ENCODE measurements around the gene CDC42EP2.
A peak's percentile ranks its signal among the peaks of the same experiment; 100 is the strongest.
"Not testable (repeated sequence)": the region's sequence is repeated elsewhere in the genome, so short reads cannot be mapped to it uniquely, and the experiment has no call there.

Gene CDC42EP2

DNA sequence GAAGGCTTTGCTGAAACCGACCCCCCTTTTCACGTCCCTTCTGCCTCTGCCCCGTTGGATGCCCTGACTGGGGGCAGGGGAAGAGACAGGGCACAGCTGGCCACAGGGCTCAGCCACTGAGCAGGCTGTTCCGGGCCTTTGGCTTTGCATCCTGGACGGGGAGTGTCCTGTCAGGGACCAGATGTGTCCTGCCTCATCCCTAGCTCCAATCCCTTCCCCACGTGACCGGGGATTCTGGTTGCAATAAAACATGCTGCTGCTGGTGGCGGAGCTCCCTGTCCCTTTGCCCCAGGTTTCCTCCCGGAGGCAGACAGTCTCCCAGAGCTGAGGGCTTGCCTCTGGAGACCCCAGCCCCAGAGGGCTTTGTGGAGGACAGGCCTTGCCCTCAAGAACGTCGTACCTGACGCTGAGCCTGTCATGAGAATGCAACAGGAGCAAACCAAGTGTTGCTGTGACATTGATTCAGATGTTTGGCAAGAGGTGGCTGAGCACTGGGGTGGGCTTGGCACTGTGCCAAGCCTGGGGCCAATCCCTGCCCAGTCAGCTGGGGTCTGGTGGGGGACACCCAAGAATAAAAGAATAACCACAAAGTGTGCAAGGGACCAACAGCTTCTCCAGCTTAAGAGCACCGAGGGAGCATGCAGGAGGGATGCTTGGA is 7.3 kb downstream of the CDC42EP2 start:
- no peak for DNase-seq

DNA sequence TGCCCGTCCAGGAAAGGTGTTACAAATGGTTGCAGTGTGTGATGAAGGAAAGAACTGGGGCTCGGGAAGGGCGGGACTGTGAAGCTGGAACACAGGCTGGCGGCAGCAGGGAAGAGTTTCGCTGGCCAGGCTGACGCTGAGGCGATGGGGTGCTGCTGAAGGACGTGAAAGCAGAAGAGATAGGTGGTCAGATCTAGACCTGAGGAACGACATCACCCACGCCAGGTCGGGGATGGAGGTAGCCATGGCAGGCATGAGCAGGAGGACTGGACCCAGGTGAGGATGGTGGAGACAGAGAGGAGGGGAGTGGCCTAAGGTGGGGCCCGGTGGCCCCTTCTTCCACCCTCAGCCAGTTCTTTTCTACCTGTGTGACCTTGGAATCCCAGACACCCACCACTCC is 9.1 kb downstream of the CDC42EP2 start:
- no peak for DNase-seq

- no peak for DNase-seq
Measured at GRCh38 chr11:65325435-65325834, 10.8 kb downstream of the CDC42EP2 start.

DNA sequence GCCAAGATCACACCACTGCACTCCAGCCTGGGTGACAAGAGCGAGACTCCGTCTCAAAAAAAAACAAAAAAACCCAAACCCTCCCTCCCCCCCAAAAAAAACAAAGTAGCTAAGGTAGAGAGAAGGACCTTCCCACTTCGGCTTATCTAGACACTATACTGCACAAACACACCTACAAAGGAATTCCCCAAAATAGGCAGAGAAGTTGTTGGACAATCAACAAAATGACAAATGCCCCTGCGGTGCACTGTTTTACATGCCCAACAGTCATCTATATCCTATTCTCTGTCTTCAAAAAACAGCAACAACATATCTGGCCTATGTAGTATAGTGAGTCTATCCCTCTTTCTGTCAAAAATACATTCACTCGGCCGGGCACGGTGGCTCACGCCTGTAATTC is 12.4 kb downstream of the CDC42EP2 start:
- no peak for DNase-seq

- DNase-seq, result no peak
Measured at GRCh38 chr11:65329478-65329877, 14.8 kb downstream of the CDC42EP2 start.

DNA sequence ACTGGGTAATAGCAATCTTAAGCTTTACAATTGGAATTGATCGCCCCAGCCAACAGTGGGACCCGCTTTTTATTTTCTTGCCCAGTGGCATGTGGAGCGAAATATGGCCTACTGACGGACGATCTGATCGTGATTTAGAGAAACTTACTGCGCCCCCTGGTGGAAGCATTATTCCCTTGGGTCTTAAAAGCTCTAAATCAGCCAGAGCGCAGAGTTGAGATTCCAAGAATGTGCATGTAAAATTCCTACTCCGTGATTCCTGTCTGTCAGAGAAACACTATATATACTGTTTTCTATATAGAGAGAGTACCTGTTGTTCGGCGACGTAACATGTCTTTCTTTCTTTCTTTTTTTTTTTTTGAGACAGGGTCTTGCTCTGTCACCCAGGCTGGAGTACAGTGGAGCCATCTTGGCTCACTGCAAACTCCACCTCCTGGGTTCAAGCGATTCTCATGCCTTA is 15.3 kb downstream of the CDC42EP2 start:
- peak; percentile 78 for DNase-seq

DNA sequence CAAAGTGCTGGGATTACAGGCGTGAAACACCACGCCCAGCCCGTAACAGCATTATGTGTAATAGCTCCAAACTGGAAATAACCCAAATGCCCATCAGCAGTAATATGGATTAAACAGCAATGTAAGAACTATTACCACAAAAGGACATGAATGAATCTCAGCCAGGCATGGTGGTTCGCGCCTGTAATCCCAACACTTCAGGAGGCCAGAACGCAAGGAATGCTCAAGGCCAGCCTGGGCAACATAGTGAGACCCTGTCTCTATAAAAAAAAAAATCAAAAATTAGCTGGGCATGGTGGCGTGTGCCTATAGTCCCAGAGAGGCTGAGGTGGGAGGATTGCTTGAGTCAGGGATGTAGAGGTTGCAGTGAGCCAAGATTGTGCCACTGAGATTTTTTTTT is 15.9 kb downstream of the CDC42EP2 start:
- no peak for DNase-seq

- DNase-seq, result not testable (repeated sequence)
Measured at GRCh38 chr11:65332591-65332990, 17.9 kb downstream of the CDC42EP2 start.

GRCh38 chr11:65334696-65335295 is 20.1 kb downstream of the CDC42EP2 start:
- DNase-seq, result no peak

DNA sequence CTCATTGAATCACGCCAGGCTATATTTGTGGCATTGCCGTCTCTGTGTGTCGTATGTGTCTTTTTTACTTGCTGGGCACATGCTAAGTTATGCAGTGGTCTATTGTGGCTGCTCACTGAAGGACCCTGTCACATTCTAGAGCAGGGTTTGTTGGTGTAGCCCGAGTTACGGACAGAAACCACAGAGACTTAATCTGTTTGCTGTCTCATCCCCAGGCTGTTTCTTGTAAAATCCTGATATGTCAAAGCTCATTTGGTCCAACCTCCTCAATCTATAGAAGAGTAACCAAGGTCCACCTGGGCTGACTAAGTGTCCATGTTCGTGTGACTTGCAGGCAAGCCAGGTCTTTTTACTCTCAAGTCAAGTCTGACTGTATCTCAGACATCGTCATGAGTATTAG is 24.0 kb downstream of the CDC42EP2 start:
- DNase-seq, result no peak

DNA sequence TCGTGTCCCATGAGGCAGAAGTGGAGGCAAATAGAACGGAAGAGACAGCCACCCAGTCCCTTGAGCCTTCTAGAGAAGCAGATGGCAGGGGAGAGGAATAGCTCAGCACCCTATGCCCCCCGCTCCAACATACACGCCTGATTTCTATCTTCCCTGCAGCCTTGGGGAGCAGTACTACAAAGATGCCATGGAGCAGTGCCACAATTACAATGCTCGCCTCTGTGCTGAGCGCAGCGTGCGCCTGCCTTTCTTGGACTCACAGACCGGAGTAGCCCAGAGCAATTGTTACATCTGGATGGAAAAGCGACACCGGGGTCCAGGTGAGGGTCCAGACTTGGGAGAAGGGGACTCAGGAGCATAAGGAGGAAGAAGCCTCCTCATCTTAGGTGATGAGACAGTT is 25.6 kb downstream of the CDC42EP2 start:
- DNase-seq, result no peak

DNA sequence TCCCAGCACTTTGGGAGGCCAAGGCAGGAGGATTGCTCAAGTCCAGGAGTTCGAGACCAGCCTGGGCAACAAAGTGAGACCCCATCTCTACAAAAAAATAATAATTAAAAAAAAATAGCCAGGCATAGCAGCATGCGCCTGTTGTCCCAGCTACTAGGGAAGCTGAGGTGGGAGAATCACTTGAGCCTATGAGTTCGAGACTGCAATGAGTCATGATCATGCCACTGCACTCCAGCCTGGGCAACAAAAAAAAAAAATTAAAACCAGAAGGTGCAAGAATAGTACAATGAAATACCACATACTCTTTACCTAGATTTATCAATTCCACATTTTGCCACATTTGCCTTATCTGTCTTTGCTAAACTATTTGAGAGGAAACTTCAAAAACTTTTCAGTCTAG is 27.2 kb downstream of the CDC42EP2 start:
- no peak for DNase-seq

DNA sequence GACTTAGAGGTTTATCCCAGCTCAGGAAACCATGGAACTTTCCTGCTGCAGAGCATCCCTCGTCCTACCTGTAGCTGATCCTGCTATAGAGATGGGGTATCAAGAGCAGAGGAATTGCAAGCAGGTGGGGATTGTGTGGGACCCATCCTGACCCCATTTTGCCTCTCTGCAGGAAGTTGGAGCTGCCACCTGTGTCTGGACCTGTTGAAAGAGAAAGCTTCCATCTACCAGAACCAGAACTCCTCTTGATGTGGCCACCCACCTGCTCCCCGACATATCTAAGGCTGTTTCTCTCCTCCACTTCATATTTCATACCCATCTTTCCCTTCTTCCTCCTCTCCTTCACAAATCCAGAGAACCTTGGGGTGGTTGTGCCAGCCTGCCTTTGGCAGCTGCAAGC is 36.8 kb downstream of the CDC42EP2 start:
- DNase-seq, result no peak

DNA sequence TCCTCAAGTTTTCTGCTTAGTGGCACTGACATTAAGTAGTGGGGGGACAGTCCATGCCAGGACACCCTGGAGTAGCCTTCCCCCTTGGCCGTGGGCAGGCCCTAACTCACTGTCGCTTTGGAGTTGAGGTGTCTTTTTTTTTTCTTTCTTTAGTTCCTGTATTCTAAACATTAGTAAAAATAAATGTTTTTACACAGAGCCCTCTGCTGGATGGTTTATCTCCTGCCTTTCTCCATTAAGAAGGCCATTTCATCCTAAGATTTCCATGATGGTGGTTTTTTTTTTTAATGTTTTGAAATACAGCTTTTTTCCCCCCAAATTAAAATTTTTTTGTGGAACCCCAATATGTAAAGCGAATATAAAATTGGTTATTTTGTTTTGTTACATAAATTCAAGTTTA is 38.1 kb downstream of the CDC42EP2 start:
- peak; percentile 31 for DNase-seq

GRCh38 chr11:65353376-65353775 is 38.7 kb downstream of the CDC42EP2 start:
- no peak for DNase-seq

DNA sequence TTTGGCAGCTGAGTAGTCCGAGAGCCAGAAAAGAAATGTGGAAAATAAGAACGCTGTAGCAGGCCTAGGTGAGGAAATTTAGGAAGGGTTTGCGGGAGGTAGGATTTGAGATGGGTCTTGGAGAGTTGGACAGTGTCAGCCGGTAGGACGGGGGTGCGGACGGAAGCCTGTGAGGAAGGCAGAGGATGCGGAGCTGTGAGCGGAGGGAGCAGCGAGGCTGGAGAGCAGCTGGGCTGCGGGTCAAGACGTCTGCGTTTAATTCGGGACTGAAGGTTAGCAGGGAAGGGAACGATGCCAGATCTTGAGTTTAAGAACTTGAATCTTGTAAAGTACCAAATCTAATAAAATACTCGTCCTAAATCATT is 39.2 kb downstream of the CDC42EP2 start:
- no peak for DNase-seq

DNA sequence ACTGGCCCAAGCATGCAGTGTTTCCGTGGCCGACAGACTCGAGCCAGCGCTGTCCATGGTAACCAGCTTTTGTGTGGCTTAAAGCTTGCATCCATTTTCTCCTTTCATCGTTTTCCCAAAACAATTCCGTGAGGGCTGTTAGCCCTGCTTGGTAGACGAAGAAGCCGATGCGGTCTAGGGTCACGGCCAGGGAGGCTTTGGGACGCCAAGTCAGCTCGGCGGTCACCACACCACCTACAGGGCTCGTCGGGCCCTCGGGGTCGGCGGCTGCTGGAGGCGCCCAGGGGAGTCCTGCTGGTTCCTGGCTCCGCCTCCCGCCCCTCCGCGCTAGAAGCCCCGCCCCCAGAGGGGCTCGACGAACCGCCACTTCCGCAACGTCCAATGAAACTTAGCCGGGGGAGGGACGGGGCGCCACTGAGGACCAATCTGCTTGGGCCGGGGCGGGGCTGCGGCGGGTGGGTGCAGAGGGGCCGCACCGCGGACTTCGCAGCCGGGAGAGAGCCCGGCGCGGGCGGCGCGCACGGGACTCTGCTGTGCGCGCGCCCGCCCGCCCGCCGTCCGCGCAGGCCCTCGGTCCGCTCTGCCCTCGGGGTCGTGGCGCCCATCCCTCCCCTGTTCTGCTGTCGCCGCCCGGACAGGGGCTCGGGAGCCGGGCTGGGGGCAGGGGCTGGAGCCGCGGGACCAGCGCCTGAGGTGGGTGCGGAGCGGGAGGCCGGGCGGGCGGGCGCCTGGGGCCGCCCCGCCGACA is 39.8 kb downstream of the CDC42EP2 start, which contains the start of gene TIGD3:
TSS of gene TIGD3 (plus strand) at position 487 of the 748 bp plus-strand sequence. CDS start 1,058 bp downstream, outside the sequence.
- peak; percentile 89 for DNase-seq

DNA sequence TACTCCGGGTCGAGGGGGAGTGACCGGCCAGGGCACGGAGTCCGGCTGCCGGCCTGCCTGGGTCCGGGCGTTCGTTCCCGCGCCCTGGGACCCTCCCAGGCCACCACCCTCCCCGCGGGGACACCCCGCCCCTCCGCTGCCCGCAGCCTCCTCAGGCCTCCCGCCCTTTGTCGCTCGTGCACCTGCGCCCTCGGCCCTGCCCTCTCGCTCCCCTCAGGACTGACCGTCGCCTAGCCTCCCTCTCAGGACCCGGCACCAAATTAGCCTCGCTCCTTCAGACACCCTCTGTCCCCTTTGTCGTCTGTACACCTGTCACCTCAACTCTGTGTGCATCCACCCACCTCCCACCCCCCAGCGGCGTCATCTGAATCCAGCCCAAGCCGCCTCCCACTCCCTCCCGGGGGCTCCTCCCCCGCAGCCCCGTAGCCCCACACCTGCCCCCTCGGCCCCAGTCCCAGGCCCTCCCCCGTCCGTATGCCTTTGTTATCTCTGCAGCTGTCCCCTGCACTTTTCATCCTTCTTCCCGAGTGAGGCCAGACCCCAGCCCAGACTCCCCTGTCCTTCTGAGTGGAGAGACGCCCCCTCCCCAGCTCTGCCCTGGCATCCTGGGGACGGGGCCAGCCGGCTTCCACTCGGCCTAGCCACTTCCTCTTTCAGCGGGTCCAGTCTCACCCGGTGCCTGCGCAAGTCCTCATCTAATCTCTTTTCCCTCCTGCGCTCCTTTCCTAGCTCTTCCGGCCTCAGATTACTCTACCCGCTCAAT is 40.5 kb downstream of the CDC42EP2 start:
- DNase-seq, result no peak

- no peak for DNase-seq
Measured at GRCh38 chr11:65355776-65356393, 41.2 kb downstream of the CDC42EP2 start.

GRCh38 chr11:65356394-65356972 is 41.8 kb downstream of the CDC42EP2 start:
- DNase-seq, result no peak

- DNase-seq, result no peak
Measured at GRCh38 chr11:65357856-65358356, 43.2 kb downstream of the CDC42EP2 start.

- DNase-seq, result no peak
Measured at GRCh38 chr11:65362320-65362931, 47.8 kb downstream of the CDC42EP2 start.
